Right atrium auricular region (tissue), 2 donors: ENCODE results near the gene IQGAP1. TPM values are rescaled to one million over a fixed set of nuclear protein-coding genes. Genes with fewer than 3 reads are reported as not detected.
"Not testable (repeated sequence)": the region's sequence is repeated elsewhere in the genome, so short reads cannot be mapped to it uniquely, and the experiment has no call there.

ENCODE experiments used
- DNase-seq: peaks from one replicate; pipeline ENCODE4 v3.0.0-alpha.2; 2019; ENCODE audit warnings: low spot score
- H3K27ac ChIP-seq, 2 donors: fragments of 200-600 bp; sonication (generic); 1 replicate in 1 of 2; 2 replicates in 1 of 2; pipeline ENCODE4 v1.5.1; 2016 to 2019
- H3K27me3 ChIP-seq, 2 donors: fragments of 200-600 bp; sonication (generic); one replicate each; pipeline versions ENCODE4 v1.5.1 to v1.6.0; 2017 to 2019
- H3K36me3 ChIP-seq: fragments of 200-600 bp; sonication (generic); one replicate; pipeline ENCODE4 v1.5.1; 2016
- H3K4me1 ChIP-seq, 2 donors: fragments of 200-600 bp; sonication (generic); one replicate each; pipeline versions ENCODE4 v1.5.1 to v1.6.0; 2017 to 2019
- H3K4me3 ChIP-seq, 2 donors: fragments of 200-600 bp; sonication (generic); 1 replicate in 1 of 2; 2 replicates in 1 of 2; pipeline ENCODE4 v1.5.1; 2017 to 2019; ENCODE audit warnings: mild to moderate bottlenecking in 1 of 2, moderate library complexity in 1 of 2
- H3K9me3 ChIP-seq, 2 donors: fragments of 200-600 bp; sonication (generic); one replicate each; pipeline ENCODE4 v1.5.1; 2019
- CTCF ChIP-seq, 2 donors: fragments of 200-600 bp; sonication (generic); IDR thresholded peaks; one replicate each; pipeline ENCODE4 v1.5.1; 2019; ENCODE audit warnings: antibody characterized with exemption in 2 of 2
- total RNA-seq, 2 donors: library from RNA; depleted of rRNA; stranded (reverse); fragments of >200 nt; gene quantifications; one replicate each; pipeline ENCODE4 v1.1.0, GENCODE V29; 2016

The IQGAP1 gene
- total RNA-seq, 2 donors from 2014 or later = 56.5 to 96.3 TPM

- Histone ChIP-seq H3K27me3 (no peaks in the 10 kb centered on the region), H3K27ac (no peak overlapping the region), H3K4me1 (peaks cover 0 to 9% of the 10 kb centered on the region in 2 donors), H3K4me3 (no peak overlapping the region), H3K9me3 (no peaks in the 10 kb centered on the region), H3K36me3 (peaks cover 32% of the 10 kb centered on the region)
- no peak for TF ChIP-seq CTCF (IDR thresholded peaks at IDR 0.05)
- DNase-seq = no peak
Measured at GRCh38 chr15:90501898-90502297, 113.9 kb downstream of the IQGAP1 start.

GRCh38 chr15:90510781-90511180 lies 122.7 kb downstream of the IQGAP1 start:
- H3K4me3 ChIP-seq, H3K27ac ChIP-seq, H3K4me1 ChIP-seq, H3K27me3 ChIP-seq, H3K9me3 ChIP-seq, H3K36me3 ChIP-seq, DNase-seq: not testable (repeated sequence)

GRCh38 chr15:90511211-90511618 lies 123.2 kb downstream of the IQGAP1 start:
- not testable (repeated sequence) for H3K27me3 ChIP-seq, H3K4me3 ChIP-seq, DNase-seq, H3K4me1 ChIP-seq, H3K9me3 ChIP-seq, H3K36me3 ChIP-seq, H3K27ac ChIP-seq

GRCh38 chr15:90512276-90512675 lies 124.2 kb downstream of the IQGAP1 start:
- Histone ChIP-seq H3K9me3 (no peaks in the 10 kb centered on the region), H3K27me3 (no peaks in the 10 kb centered on the region), H3K4me1 (peaks cover 0 to 6% of the 10 kb centered on the region in 2 donors), H3K4me3 (no peak overlapping the region), H3K36me3 (no peaks in the 10 kb centered on the region), H3K27ac (no peak overlapping the region)
- no peak for DNase-seq
- TF ChIP-seq CTCF (IDR thresholded peaks at IDR 0.05) = no peak

GRCh38 chr15:90512981-90513380 lies 124.9 kb downstream of the IQGAP1 start:
- TF ChIP-seq CTCF (IDR thresholded peaks at IDR 0.05) = no peak
- peaks cover 0 to 6% of the 10 kb centered on the region in 2 donors for H3K4me1 ChIP-seq
- no peak overlapping the region for H3K27ac ChIP-seq
- no peaks in the 10 kb centered on the region for H3K27me3 ChIP-seq
- no peak for DNase-seq
- H3K4me3 ChIP-seq = no peak overlapping the region
- H3K9me3 ChIP-seq = no peaks in the 10 kb centered on the region
- H3K36me3 ChIP-seq = no peaks in the 10 kb centered on the region

- H3K9me3 ChIP-seq = no peaks in the 10 kb centered on the region
- no peak for DNase-seq
- TF ChIP-seq CTCF (IDR thresholded peaks at IDR 0.05) = no peak
- peaks cover 0 to 6% of the 10 kb centered on the region in 2 donors for H3K4me1 ChIP-seq
- H3K27me3 ChIP-seq = no peaks in the 10 kb centered on the region
- no peak overlapping the region for H3K27ac ChIP-seq
- H3K4me3 ChIP-seq = no peak overlapping the region
- H3K36me3 ChIP-seq = no peaks in the 10 kb centered on the region
Measured at GRCh38 chr15:90513448-90513847, 125.4 kb downstream of the IQGAP1 start.

GRCh38 chr15:90513893-90514292 lies 125.9 kb downstream of the IQGAP1 start:
- DNase-seq, H3K4me1 ChIP-seq, H3K27me3 ChIP-seq, H3K9me3 ChIP-seq, H3K27ac ChIP-seq, H3K36me3 ChIP-seq, H3K4me3 ChIP-seq: not testable (repeated sequence)
